Smooth muscle cell (in vitro differentiated cells): Measurements from ENCODE around the gene LRP1. TPM values are rescaled to one million over a fixed set of nuclear protein-coding genes. Genes with fewer than 3 reads are reported as not detected.

Source experiments
- DNase-seq: peaks from one replicate; lab custom pipeline; 2025; ENCODE audit not compliant: unreplicated experiment; lab: John Stamatoyannopoulos, UW
- H2AFZ ChIP-seq: fragments of 200-600 bp; sonication (generic); 2 replicates; pipeline ENCODE4 v1.6.0; 2016; ENCODE audit warnings: antibody characterized with exemption, low read depth, mild to moderate bottlenecking
- H3F3A ChIP-seq: fragments of 200-600 bp; sonication (generic); 2 replicates; pipeline ENCODE4 v1.6.0; 2017; ENCODE audit warnings: antibody characterized with exemption, low read depth
- H3K27ac ChIP-seq: fragments of 200-600 bp; sonication (generic); 2 replicates; pipeline ENCODE4 v1.5.1; 2016; ENCODE audit warnings: low read depth, mild to moderate bottlenecking
- H3K27me3 ChIP-seq: fragments of 200-600 bp; sonication (generic); 2 replicates; pipeline ENCODE4 v1.6.1; 2016; ENCODE audit warnings: low read depth, mild to moderate bottlenecking
- H3K36me3 ChIP-seq: fragments of 200-600 bp; sonication (generic); 2 replicates; pipeline ENCODE4 v1.5.1; 2016; ENCODE audit warnings: low read depth
- H3K4me1 ChIP-seq: fragments of 200-600 bp; sonication (generic); 2 replicates; pipeline ENCODE4 v1.5.1; 2016; ENCODE audit warnings: low read depth
- H3K4me2 ChIP-seq: fragments of 200-600 bp; sonication (generic); 2 replicates; pipeline ENCODE4 v1.6.0; 2016; ENCODE audit warnings: mild to moderate bottlenecking
- H3K4me3 ChIP-seq: fragments of 200-600 bp; sonication (generic); 2 replicates; pipeline ENCODE4 v1.5.1; 2016; ENCODE audit warnings: mild to moderate bottlenecking
- H3K79me2 ChIP-seq: fragments of 200-600 bp; sonication (generic); 2 replicates; pipeline ENCODE4 v1.6.0; 2016; ENCODE audit warnings: low read depth, mild to moderate bottlenecking
- H3K9ac ChIP-seq: fragments of 200-600 bp; sonication (generic); 2 replicates; pipeline ENCODE4 v1.6.0; 2016; ENCODE audit warnings: low read depth
- H3K9me3 ChIP-seq: fragments of 200-600 bp; sonication (generic); replicated peaks from 2 replicates; pipeline ENCODE4 v1.5.1; 2016; ENCODE audit warnings: low read depth
- H4K20me1 ChIP-seq: fragments of 200-600 bp; sonication (generic); 2 replicates; pipeline ENCODE4 v1.6.0; 2016; ENCODE audit warnings: low read depth
- CTCF ChIP-seq: fragments of 200-600 bp; sonication (generic); IDR thresholded peaks from 2 replicates; pipeline ENCODE4 v1.5.1; 2017; ENCODE audit warnings: borderline replicate concordance, mild to moderate bottlenecking, antibody characterized with exemption; ENCODE audit not compliant: insufficient read depth, poor library complexity, severe bottlenecking
- WGBS: methylation state at CpG from one replicate; pipeline ENCODE4 v1.1.7; 2016; ENCODE audit warnings: low lambda C conversion rate; 5-methylcytosine and 5-hydroxymethylcytosine counted together
- polyA plus RNA-seq: library from polyadenylated mRNA; unstranded; fragments of >200 nt; fragmentation: Nextera tagmentation; extraction: Ambion mirVana; gene quantifications from 2 replicates; pipeline ENCODE4 v1.2.1, GENCODE V29; 2016
- total RNA-seq: library from RNA; depleted of rRNA; stranded (reverse); fragments of >200 nt; gene quantifications from 2 replicates; pipeline ENCODE4 v1.2.3, GENCODE V29; 2014

Gene LRP1
- total and polyA plus RNA-seq, 2 experiments from 2014 or later: 75.3 to 95.4 TPM

- no peaks in the 10 kb centered on the region for H3K4me1 ChIP-seq
- 95% methylated on average over 10 of the region's 10 CpGs for WGBS
- H3K9me3 ChIP-seq: no peaks in the 10 kb centered on the region
- no peak overlapping the region for H2AFZ ChIP-seq
- H3F3A ChIP-seq: peaks cover 16% of the 10 kb centered on the region
- no peaks in the 10 kb centered on the region for H3K27me3 ChIP-seq
- no peak for DNase-seq
- H3K27ac ChIP-seq: no peak overlapping the region
- H3K36me3 ChIP-seq: peaks cover 4% of the 10 kb centered on the region
- no peak overlapping the region for H3K4me3 ChIP-seq
- H3K9ac ChIP-seq: no peak overlapping the region
- no peak overlapping the region for H3K4me2 ChIP-seq
- no peak for TF ChIP-seq CTCF
- peaks cover 79% of the 10 kb centered on the region for H4K20me1 ChIP-seq
- peaks cover 4% of the 10 kb centered on the region for H3K79me2 ChIP-seq
Observed at GRCh38 chr12:57168058-57168457, 39.8 kb downstream of the LRP1 start.

GRCh38 chr12:57169046-57169795, 40.9 kb downstream of the LRP1 start:
- peaks cover 85% of the 10 kb centered on the region for H4K20me1 ChIP-seq
- H3K27ac ChIP-seq: no peak overlapping the region
- no peak overlapping the region for H3K4me2 ChIP-seq
- H3K27me3 ChIP-seq: no peaks in the 10 kb centered on the region
- no peak for TF ChIP-seq CTCF
- H3K36me3 ChIP-seq: no peaks in the 10 kb centered on the region
- H3F3A ChIP-seq: peaks cover 14% of the 10 kb centered on the region
- H3K9me3 ChIP-seq: no peaks in the 10 kb centered on the region
- 96% methylated on average over 23 of the region's 23 CpGs for WGBS
- H3K4me3 ChIP-seq: no peak overlapping the region
- DNase-seq: no peak
- H2AFZ ChIP-seq: no peak overlapping the region
- H3K4me1 ChIP-seq: no peaks in the 10 kb centered on the region
- H3K79me2 ChIP-seq: peaks cover 3% of the 10 kb centered on the region
- H3K9ac ChIP-seq: no peak overlapping the region

GRCh38 chr12:57169969-57170368, 41.7 kb downstream of the LRP1 start:
- Histone ChIP-seq H3K9me3 (no peaks in the 10 kb centered on the region), H3K36me3 (no peaks in the 10 kb centered on the region), H3K27me3 (no peaks in the 10 kb centered on the region), H3K4me3 (no peak overlapping the region), H3K79me2 (no peaks in the 10 kb centered on the region), H3F3A (peaks cover 7% of the 10 kb centered on the region), H4K20me1 (peaks cover 85% of the 10 kb centered on the region), H3K9ac (no peak overlapping the region), H2AFZ (no peak overlapping the region), H3K4me1 (no peaks in the 10 kb centered on the region), H3K27ac (no peak overlapping the region), H3K4me2 (no peak overlapping the region)
- DNase-seq: no peak
- 91% methylated on average over 7 of the region's 7 CpGs for WGBS
- TF ChIP-seq CTCF: no peak

GRCh38 chr12:57170408-57170807, 42.1 kb downstream of the LRP1 start:
- Histone ChIP-seq H3K4me3 (no peak overlapping the region), H4K20me1 (peaks cover 88% of the 10 kb centered on the region), H3K4me1 (no peaks in the 10 kb centered on the region), H3F3A (peaks cover 3% of the 10 kb centered on the region), H3K79me2 (no peaks in the 10 kb centered on the region), H3K36me3 (no peaks in the 10 kb centered on the region), H3K27ac (no peak overlapping the region), H2AFZ (no peak overlapping the region), H3K27me3 (no peaks in the 10 kb centered on the region), H3K9ac (no peak overlapping the region), H3K4me2 (no peak overlapping the region), H3K9me3 (no peaks in the 10 kb centered on the region)
- TF ChIP-seq CTCF: no peak
- 96% methylated on average over 1 of the region's 1 CpG for WGBS
- DNase-seq: no peak
